Measurements from ENCODE around the gene AASS.

DNA sequence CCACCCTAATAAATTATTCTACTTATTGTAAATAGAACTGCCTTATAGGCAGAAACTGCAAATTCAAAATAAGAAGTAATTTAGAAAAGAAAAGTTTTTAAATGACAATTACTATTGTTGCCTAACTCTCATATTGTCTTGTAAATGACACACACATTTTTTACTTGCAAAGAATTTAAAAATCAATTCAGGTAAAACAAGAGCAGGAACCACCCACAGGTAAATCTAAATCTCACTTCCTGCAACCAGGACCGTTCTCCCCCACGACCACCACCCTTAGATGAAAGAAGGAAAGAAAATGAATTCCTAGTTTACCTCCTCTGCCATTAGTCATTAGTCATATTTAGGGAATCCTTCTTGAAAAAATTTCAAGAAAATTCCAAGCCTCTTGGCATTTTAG is 4.8 kb upstream of the AASS start:
- TF ChIP-seq, protein P1, sequence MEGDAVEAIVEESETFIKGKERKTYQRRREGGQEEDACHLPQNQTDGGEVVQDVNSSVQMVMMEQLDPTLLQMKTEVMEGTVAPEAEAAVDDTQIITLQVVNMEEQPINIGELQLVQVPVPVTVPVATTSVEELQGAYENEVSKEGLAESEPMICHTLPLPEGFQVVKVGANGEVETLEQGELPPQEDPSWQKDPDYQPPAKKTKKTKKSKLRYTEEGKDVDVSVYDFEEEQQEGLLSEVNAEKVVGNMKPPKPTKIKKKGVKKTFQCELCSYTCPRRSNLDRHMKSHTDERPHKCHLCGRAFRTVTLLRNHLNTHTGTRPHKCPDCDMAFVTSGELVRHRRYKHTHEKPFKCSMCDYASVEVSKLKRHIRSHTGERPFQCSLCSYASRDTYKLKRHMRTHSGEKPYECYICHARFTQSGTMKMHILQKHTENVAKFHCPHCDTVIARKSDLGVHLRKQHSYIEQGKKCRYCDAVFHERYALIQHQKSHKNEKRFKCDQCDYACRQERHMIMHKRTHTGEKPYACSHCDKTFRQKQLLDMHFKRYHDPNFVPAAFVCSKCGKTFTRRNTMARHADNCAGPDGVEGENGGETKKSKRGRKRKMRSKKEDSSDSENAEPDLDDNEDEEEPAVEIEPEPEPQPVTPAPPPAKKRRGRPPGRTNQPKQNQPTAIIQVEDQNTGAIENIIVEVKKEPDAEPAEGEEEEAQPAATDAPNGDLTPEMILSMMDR (conservative IDR thresholded peaks at IDR 0.05), result no peak
- TF ChIP-seq ZFX (IDR thresholded peaks at IDR 0.05), result no peak

Measured in C4-2B (cell line).